ENCODE measurements around the gene ENO3.

ENO3 gene

DNA sequence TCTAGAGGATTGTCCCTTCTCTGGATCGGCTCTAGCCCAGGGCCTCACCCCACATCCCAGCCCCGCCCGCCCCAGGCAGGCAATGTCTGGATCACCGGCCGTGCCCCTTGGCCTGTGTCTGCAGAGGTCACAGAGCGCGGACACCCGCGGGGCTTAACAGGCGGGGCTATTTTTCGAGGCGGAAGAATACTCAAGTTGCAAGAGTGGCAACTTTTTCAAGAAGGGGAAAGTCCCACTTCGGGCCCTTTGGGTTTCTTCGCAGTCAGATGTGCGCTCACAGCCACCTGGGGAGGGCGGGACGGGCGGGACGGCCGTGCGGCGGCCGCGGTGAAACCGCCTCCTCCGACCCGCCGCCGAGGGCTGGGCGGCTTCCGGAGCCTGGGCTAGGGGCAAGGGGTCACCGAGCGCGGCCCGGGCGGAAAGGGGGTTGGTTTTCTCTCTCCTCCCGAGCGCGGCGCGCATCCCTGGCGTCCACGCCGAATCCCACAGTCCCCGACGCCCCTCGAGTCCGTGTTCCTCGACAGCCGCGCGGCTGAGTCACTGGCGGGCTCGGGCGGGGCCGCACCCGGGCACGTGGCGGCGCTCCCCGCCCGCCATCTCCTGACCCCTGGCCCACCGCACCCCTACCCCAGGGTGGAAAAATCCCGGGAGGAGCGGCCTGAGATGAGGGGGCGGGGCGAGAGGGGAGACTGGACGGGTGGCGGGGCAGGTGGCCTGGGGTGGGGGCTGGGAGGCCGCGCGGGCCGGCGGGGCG lies 1.4 kb upstream of the ENO3 start:
- Histone ChIP-seq H3K4me3 (ENCODE audit: low read depth in 1 of 2, low read length in 1 of 2) (peak overlapping the region; percentile 99), H3K27ac (peak overlapping the region; percentile 96), H3K27me3 (no peaks in the 10 kb centered on the region), H3K4me1 (ENCODE audit: control insufficient read depth in 1 of 2, insufficient read depth in 1 of 2, low read depth in 1 of 2, low read length in 1 of 2) (peaks cover 52 to 63% of the 10 kb centered on the region in 2 experiments), H3K36me3 (peaks cover 21% of the 10 kb centered on the region), H3K9me3 (no peaks in the 10 kb centered on the region)
- no peak for TF ChIP-seq CTCF (IDR thresholded peaks at IDR 0.05)

- Histone ChIP-seq H3K4me3 (ENCODE audit: low read depth in 1 of 2, low read length in 1 of 2) (peak overlapping the region; percentile 99), H3K27ac (peak overlapping the region; percentile 96), H3K4me1 (ENCODE audit: control insufficient read depth in 1 of 2, insufficient read depth in 1 of 2, low read depth in 1 of 2, low read length in 1 of 2) (peaks cover 45 to 56% of the 10 kb centered on the region in 2 experiments), H3K9me3 (no peaks in the 10 kb centered on the region), H3K27me3 (no peaks in the 10 kb centered on the region), H3K36me3 (peaks cover 17% of the 10 kb centered on the region)
- no peak for TF ChIP-seq CTCF (IDR thresholded peaks at IDR 0.05)
Measured at GRCh38 chr17:4950075-4950745, 709 bp upstream of the ENO3 start.

DNA sequence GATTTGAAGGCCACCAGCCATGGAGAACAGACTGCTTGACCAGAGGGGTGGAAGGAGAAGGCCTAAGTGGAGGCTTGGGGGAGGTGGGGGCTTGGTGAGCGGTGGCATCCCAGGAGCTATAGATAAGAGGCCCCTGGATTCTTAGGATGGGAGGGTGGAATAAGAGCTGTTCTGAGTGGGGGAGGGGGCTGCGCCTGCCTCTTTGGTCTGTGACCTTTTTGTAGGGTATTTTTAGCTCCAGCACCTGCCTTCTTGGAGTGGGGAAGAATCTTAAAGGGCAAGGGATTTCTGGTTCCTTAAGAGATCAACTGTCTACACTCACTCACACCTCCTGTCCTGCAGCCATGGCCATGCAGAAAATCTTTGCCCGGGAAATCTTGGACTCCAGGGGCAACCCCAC lies 567 bp downstream of the ENO3 start:
- Histone ChIP-seq H3K27me3 (no peaks in the 10 kb centered on the region), H3K4me1 (ENCODE audit: control insufficient read depth in 1 of 2, insufficient read depth in 1 of 2, low read depth in 1 of 2, low read length in 1 of 2) (peaks cover 32 to 48% of the 10 kb centered on the region in 2 experiments), H3K36me3 (peaks cover 4% of the 10 kb centered on the region), H3K4me3 (ENCODE audit: low read depth in 1 of 2, low read length in 1 of 2) (no peak overlapping the region), H3K27ac (peak overlapping the region; percentile 96), H3K9me3 (no peaks in the 10 kb centered on the region)
- no peak for TF ChIP-seq CTCF (IDR thresholded peaks at IDR 0.05)

DNA sequence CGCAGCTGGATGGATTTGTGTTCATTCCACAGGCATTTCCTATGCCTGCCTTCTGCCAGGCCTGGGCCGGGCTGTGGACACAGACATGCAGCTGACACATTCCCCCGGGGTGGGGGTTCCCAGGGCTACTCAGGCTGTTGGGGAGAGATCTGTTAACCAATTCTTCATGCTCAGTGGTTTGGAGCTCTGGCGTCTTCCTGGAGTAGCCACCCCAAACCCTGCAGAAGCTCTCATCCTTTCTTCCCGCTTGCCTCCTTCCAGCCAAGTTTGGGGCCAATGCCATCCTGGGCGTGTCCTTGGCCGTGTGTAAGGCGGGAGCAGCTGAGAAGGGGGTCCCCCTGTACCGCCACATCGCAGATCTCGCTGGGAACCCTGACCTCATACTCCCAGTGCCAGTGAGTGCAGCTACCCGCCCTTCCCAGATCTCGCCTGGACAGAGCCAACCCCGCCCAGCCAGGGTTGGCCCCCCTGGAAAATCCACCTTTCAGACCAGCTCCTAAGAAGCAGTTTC lies 2.6 kb downstream of the ENO3 start:
- no peak for TF ChIP-seq CTCF (IDR thresholded peaks at IDR 0.05)
- no peaks in the 10 kb centered on the region for H3K9me3 ChIP-seq
- H3K4me1 ChIP-seq (ENCODE audit: control insufficient read depth in 1 of 2, insufficient read depth in 1 of 2, low read depth in 1 of 2, low read length in 1 of 2): peaks cover 25 to 39% of the 10 kb centered on the region in 2 experiments
- H3K36me3 ChIP-seq: no peaks in the 10 kb centered on the region
- no peak overlapping the region for H3K27ac ChIP-seq
- H3K27me3 ChIP-seq: no peaks in the 10 kb centered on the region
- no peak overlapping the region for H3K4me3 ChIP-seq (ENCODE audit: low read depth in 1 of 2, low read length in 1 of 2)

DNA sequence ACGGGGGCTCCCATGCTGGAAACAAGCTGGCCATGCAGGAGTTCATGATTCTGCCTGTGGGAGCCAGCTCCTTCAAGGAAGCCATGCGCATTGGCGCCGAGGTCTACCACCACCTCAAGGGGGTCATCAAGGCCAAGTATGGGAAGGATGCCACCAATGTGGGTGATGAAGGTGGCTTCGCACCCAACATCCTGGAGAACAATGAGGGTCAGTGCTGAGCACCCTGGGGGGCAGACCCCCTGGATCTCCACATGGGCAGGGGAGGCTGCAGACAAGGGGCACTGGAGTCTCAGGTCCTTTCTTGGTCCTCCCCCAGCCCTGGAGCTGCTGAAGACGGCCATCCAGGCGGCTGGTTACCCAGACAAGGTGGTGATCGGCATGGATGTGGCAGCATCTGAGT lies 4.2 kb downstream of the ENO3 start:
- Histone ChIP-seq H3K9me3 (no peaks in the 10 kb centered on the region), H3K4me3 (ENCODE audit: low read depth in 1 of 2, low read length in 1 of 2) (no peak overlapping the region), H3K36me3 (peaks cover 11% of the 10 kb centered on the region), H3K27ac (no peak overlapping the region), H3K4me1 (ENCODE audit: control insufficient read depth in 1 of 2, insufficient read depth in 1 of 2, low read depth in 1 of 2, low read length in 1 of 2) (peaks cover 17 to 23% of the 10 kb centered on the region in 2 experiments), H3K27me3 (no peaks in the 10 kb centered on the region)
- TF ChIP-seq CTCF (IDR thresholded peaks at IDR 0.05): no peak

Data from neutrophil (primary cell).